ENCODE measurements around the gene RALGPS1.

GRCh38 chr9:126934441-126934840 lies 19.9 kb downstream of the RALGPS1 start:
- TF ChIP-seq CTCF (conservative IDR thresholded peaks at IDR 0.05; ENCODE audit: low read length): no peak
- TF ChIP-seq EZH2phosphoT487 (IDR thresholded peaks at IDR 0.05; ENCODE audit: borderline replicate concordance, low read depth, low read length): no peak

Data from OCI-LY7 (cell line).